Stomach (tissue), 9 donors: ENCODE measurements around the gene INPP5A. TPM values are rescaled to one million over a fixed set of nuclear protein-coding genes. Genes with fewer than 3 reads are reported as not detected.

Source experiments
- DNase-seq, 2 donors: peaks; one replicate each; pipeline versions ENCODE4 v3.0.0 to v3.0.0-alpha.2; 2013 to 2019
- H3K27ac ChIP-seq, 5 donors: fragments of 200-600 bp in 4 of 5; sonication (generic) in 4 of 5; one replicate each; pipeline ENCODE4 v1.5.1; 2013 to 2019; ENCODE audit warnings: mild to moderate bottlenecking in 1 of 5, moderate library complexity in 1 of 5
- H3K27me3 ChIP-seq, 3 donors: fragments of 200-600 bp; sonication (generic); one replicate each; pipeline ENCODE4 v1.5.1; 2017 to 2019; ENCODE audit warnings: mixed run types in 1 of 3
- H3K36me3 ChIP-seq, 4 donors: fragments of 200-600 bp; sonication (generic); 1 replicate in 3 of 4; 2 replicates in 1 of 4; pipeline ENCODE4 v1.5.1; 2016 to 2019
- H3K4me1 ChIP-seq, 4 donors: fragments of 200-600 bp; sonication (generic); one replicate each; pipeline ENCODE4 v1.5.1; 2016 to 2019
- H3K4me3 ChIP-seq, 4 donors: fragments of 200-600 bp; sonication (generic) in 3 of 4; one replicate each; pipeline ENCODE4 v1.5.1; 2016 to 2019; ENCODE audit warnings: mild to moderate bottlenecking in 1 of 4
- H3K9me3 ChIP-seq, 4 donors: fragments of 200-600 bp; sonication (generic); one replicate each; pipeline ENCODE4 v1.5.1; 2016 to 2019
- CTCF ChIP-seq, 7 experiments: fragments of 450-650 bp in 4 of 7; fragments of 200-600 bp in 3 of 7; sonication (generic) in 3 of 7; IDR thresholded peaks; one replicate each; pipeline ENCODE4 v1.5.1; 2016 to 2019; ENCODE audit warnings: antibody characterized with exemption in 7 of 7, control low read depth in 2 of 7, mild to moderate bottlenecking in 1 of 7
- EP300 ChIP-seq: sonication (generic); formaldehyde crosslinking; IDR thresholded peaks from one replicate; pipeline ENCODE4 v1.6.1; 2017; ENCODE audit warnings: antibody characterized with exemption
- POLR2A ChIP-seq, 4 donors: fragments of 450-650 bp; IDR thresholded peaks; one replicate each; pipeline ENCODE4 v1.6.1; 2016; ENCODE audit warnings: antibody characterized with exemption in 4 of 4, control low read depth in 2 of 4, mild to moderate bottlenecking in 1 of 4, moderate library complexity in 1 of 4
- POLR2AphosphoS5 ChIP-seq, 3 donors: sonication (generic); formaldehyde crosslinking; IDR thresholded peaks; one replicate each; pipeline ENCODE4 v1.6.1; 2016; ENCODE audit warnings: antibody characterized with exemption in 3 of 3
- WGBS, 5 donors: extraction: QIAGEN DNeasy Blood & Tissue Kit in 3 of 5; methylation state at CpG; one replicate each; pipeline versions ENCODE4 v1.1.5 to v1.1.7; 2013 to 2018; 5-methylcytosine and 5-hydroxymethylcytosine counted together
- intact Hi-C: fragments of 100-400 bp; cut with DNase I; formaldehyde crosslinking; loops from one replicate; pipeline ENCODE4 v1.15.1; 2023; ENCODE audit warnings: low total_unique reads
- polyA plus RNA-seq, 3 donors: library from polyadenylated mRNA; stranded (reverse); fragments of 200-250 nt; gene quantifications; one replicate each; pipeline ENCODE4 v1.2.3, GENCODE V29; 2013
- total RNA-seq, 5 donors: library from RNA; depleted of rRNA; stranded (reverse); fragments of >200 nt; gene quantifications; one replicate each; pipeline versions ENCODE4 v1.1.0 to v1.2.3, GENCODE V29; 2014 to 2016
- donor health status: healthy with polysubstance abuse.
- donor health status: Bipolar disorder and iron deficiency.
- donor health status: healthy.

INPP5A gene
- total and polyA plus RNA-seq, 8 donors, result 17.2 to 72.3 (median 31.0) TPM

GRCh38 chr10:132617737-132618052 is 80.1 kb downstream of the INPP5A start:
- TF ChIP-seq EP300 (no peak), POLR2A (IDR thresholded peaks at IDR 0.05) (no peak), CTCF (IDR thresholded peaks at IDR 0.05) (no peak), POLR2AphosphoS5 (IDR thresholded peaks at IDR 0.05) (no peak)
- H3K36me3 ChIP-seq, result peaks cover 0 to 26% (median 21%) of the 10 kb centered on the region in 4 donors
- H3K27me3 ChIP-seq, result no peaks in the 10 kb centered on the region
- H3K4me1 ChIP-seq, result peaks cover 0 to 18% (median 8%) of the 10 kb centered on the region in 4 donors
- WGBS, 5 donors, result 95 to 97% (median 95%) methylated on average over 2 of the region's 2 CpGs
- intact Hi-C loops, result no loop called here
- no peak overlapping the region for H3K4me3 ChIP-seq
- peaks cover 8 to 14% (median 11%) of the 10 kb centered on the region in 4 donors for H3K9me3 ChIP-seq
- no peak overlapping the region for H3K27ac ChIP-seq
- no peak for DNase-seq

- Histone ChIP-seq H3K4me1 (peaks cover 0 to 12% (median 4%) of the 10 kb centered on the region in 4 donors), H3K27ac (no peak overlapping the region), H3K9me3 (peaks cover 8 to 14% (median 11%) of the 10 kb centered on the region in 4 donors), H3K27me3 (no peaks in the 10 kb centered on the region), H3K36me3 (peaks cover 0 to 26% (median 21%) of the 10 kb centered on the region in 4 donors), H3K4me3 (no peak overlapping the region)
- 85 to 91% (median 87%) methylated on average over 6 of the region's 6 CpGs for WGBS, 5 donors
- no peak for DNase-seq
- TF ChIP-seq CTCF (IDR thresholded peaks at IDR 0.05) (no peak), POLR2AphosphoS5 (IDR thresholded peaks at IDR 0.05) (no peak), EP300 (no peak), POLR2A (IDR thresholded peaks at IDR 0.05) (no peak)
- intact Hi-C loops, result no loop called here
Observed at GRCh38 chr10:132618158-132618919, 80.8 kb downstream of the INPP5A start.

GRCh38 chr10:132619927-132620326 is 82.3 kb downstream of the INPP5A start:
- H3K27ac ChIP-seq, result no peak overlapping the region
- H3K4me1 ChIP-seq, result peaks cover 3 to 17% (median 11%) of the 10 kb centered on the region in 4 donors
- 91 to 98% (median 94%) methylated on average over 2 of the region's 2 CpGs for WGBS, 5 donors
- no peak overlapping the region for H3K4me3 ChIP-seq
- H3K36me3 ChIP-seq, result peaks cover 0 to 16% (median 13%) of the 10 kb centered on the region in 4 donors
- peaks cover 8 to 14% (median 11%) of the 10 kb centered on the region in 4 donors for H3K9me3 ChIP-seq
- no peak for DNase-seq
- H3K27me3 ChIP-seq, result no peaks in the 10 kb centered on the region
- no peak for TF ChIP-seq POLR2A (IDR thresholded peaks at IDR 0.05)
- TF ChIP-seq POLR2AphosphoS5 (IDR thresholded peaks at IDR 0.05), result no peak
- TF ChIP-seq EP300, result no peak
- no peak for TF ChIP-seq CTCF (IDR thresholded peaks at IDR 0.05)
- intact Hi-C loops, result no loop called here

GRCh38 chr10:132624061-132624846 is 86.7 kb downstream of the INPP5A start:
- no peaks in the 10 kb centered on the region for H3K36me3 ChIP-seq
- H3K27ac ChIP-seq, result peak overlapping the region in 1 of 5 donors; percentile 55
- DNase-seq, result no peak
- WGBS, 5 donors, result 89 to 93% (median 93%) methylated on average over 31 of the region's 31 CpGs
- H3K27me3 ChIP-seq, result no peaks in the 10 kb centered on the region
- peaks cover 6 to 12% (median 10%) of the 10 kb centered on the region in 4 donors for H3K9me3 ChIP-seq
- TF ChIP-seq POLR2AphosphoS5 (IDR thresholded peaks at IDR 0.05) (no peak), POLR2A (IDR thresholded peaks at IDR 0.05) (no peak), CTCF (IDR thresholded peaks at IDR 0.05) (no peak), EP300 (no peak)
- intact Hi-C loops, result no loop called here
- H3K4me1 ChIP-seq, result peaks cover 27 to 54% (median 40%) of the 10 kb centered on the region in 4 donors
- no peak overlapping the region for H3K4me3 ChIP-seq
